GM04503 (cell line): ENCODE results near the gene CPA3.

Source experiments
- DNase-seq: peaks from one replicate; pipeline ENCODE4 v3.0.0-alpha.2; 2012; ENCODE audit warnings: low read depth

Gene CPA3

DNA sequence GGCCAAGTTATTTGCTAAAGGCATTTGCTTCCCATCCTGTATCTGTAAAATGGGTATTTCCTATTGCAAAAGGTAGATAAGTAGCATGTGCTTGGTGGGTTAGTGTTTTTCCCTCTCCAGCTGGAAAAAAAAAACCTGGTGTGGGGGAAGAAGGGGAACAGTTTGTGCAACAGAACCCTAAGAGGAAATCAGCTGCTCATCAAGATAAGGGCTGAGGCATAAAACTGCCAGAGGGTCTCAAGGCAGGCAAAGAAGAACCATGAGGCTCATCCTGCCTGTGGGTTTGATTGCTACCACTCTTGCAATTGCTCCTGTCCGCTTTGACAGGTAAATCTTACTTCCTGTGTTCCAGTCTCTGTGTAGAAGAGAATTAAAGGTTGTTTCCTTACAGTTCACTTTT is at the start of gene CPA3:
CPA3 (plus strand) TSS at position 248 of the 400 bp plus-strand sequence; CDS start at position 260, 12 bp downstream.
- DNase-seq = no peak

GRCh38 chr3:148815316-148816110 is 49.6 kb upstream of the CPA3 start:
- no peak for DNase-seq

- DNase-seq = no peak
Observed at GRCh38 chr3:148816427-148816826, 48.7 kb upstream of the CPA3 start.

GRCh38 chr3:148816981-148817525 is 48.0 kb upstream of the CPA3 start:
- DNase-seq = no peak

GRCh38 chr3:148820361-148821245 is 44.5 kb upstream of the CPA3 start:
- DNase-seq = no peak

DNA sequence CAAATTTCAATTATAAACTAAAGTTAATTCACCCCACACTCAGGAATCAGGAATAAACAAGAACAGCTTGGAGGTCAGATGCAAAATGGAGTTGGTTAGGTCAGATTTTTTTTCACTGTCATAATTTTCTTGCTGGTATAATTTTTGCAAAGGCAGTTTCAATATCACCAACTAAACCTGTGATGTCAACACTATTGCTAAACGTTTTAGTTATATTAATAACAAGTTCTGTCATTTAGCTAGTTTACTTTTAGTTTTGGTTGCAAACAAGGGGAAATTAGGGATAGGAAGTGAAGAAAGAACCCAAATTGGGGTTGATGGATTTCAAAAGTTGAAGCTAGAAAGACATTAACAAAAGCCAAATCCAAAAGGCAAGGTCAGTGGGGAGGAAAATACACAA is 42.1 kb upstream of the CPA3 start:
- no peak for DNase-seq

GRCh38 chr3:148825476-148825875 is 39.6 kb upstream of the CPA3 start:
- DNase-seq = no peak

DNA sequence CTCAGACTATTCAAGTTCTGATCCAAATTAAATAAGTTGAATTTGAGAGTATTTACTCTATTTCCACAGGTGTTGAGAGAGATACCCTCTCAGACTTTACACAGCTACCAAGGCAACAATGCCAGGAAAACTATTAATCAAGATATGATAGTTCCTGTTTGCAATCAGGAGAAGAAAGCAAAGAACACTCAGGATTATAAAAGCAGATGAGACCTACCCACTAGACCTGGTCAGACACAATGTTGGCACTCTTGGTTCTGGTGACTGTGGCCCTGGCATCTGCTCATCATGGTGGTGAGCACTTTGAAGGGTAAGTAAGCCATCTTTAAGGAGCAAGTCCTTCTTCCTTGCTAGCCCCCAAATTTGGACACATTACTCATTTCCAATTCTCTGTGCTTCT is 37.5 kb upstream of the CPA3 start, which contains the start of gene CPB1:
CPB1 (plus strand) TSS at position 227 of the 400 bp plus-strand sequence; CDS start at position 240, 13 bp downstream.
- DNase-seq = no peak

DNA sequence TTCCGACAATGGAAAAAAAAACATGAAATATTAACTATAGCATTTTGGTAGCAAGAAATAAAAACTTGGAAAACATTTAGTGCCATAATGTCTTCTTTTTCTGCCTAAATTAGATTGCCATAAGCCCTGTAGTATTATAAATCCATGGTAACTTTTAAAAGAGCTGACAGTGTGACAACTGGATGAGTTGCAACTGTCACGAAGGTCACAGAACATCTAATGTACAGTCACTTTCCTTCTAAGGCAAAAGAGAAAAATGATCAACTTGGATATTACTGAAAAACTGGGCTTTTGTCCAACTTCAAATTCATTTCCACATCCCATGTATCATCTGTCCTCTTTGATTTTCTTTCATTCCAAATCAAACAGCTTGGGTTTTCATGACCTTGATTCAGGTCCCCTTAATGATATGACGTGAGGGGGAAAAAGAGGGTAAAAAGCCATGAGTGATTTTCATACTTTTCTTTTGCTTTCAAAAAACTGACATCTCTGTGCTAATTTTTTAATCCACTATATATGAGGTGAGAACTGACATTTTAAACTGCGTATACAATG is 36.9 kb upstream of the CPA3 start:
- no peak for DNase-seq

- DNase-seq = no peak
Observed at GRCh38 chr3:148829926-148830325, 35.2 kb upstream of the CPA3 start.

- no peak for DNase-seq
Observed at GRCh38 chr3:148833223-148833622, 31.9 kb upstream of the CPA3 start.

DNA sequence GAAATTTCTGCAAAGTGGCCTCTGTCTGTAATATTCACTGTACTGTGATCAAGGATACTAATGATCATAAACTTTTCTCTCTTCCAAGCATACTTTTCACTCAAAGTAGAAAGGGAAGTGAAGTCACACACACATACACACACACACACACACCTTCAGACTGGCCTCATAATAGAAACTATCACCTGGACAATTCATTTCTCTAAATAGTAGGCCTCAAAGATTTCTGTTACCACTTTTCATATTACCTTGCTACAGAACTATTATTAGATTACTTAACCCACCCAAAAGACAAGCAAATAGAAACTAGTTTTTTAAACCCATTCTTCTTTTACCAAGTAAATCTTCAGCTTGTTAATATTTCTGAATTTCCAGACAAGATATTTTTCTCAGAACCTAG is 25.3 kb upstream of the CPA3 start:
- DNase-seq = no peak

DNA sequence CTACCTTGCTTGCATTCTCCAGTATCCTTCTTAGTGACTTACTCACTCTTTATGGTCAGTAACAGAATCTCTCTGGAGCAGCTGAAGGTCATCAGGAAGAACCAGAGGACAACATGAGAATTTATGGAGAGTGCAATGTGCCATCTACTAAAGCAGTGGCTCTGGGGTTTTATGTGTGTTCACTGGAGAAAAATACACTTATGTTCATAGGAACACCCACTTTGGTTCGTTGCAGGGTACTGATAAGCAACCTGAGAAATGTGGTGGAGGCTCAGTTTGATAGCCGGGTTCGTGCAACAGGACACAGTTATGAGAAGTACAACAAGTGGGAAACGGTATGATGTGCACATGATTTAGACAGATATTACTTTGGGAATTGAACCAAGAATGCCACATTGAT is 24.6 kb upstream of the CPA3 start:
- DNase-seq = no peak

DNA sequence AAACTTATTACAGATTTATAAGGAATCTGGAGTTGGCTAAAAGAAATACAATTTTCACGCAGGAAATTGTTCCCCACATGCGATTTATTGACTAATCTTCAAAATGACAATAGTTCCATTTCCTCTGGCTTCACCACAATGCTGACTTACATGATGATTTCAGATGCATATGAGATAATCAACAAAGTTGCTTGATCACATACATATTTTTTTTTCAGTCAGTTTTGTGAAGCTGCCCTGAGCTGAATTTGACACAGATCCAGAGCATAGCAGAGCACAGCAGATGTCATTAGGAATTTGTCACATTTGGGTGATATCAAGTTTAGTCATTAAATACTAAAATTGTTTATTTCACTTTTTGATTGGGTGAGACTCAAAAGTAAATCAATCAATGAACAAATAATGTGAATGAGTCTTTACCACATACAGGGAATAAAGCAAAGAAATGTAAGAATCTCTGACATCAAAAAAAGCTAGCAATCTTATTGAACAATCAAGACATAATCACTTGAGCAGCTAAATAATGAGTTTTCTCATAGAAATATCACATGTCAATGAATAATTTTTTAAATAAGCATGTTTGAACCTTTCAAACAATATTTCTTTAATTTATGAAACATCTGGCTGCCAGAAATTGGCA is 19.2 kb upstream of the CPA3 start:
- DNase-seq = no peak

DNA sequence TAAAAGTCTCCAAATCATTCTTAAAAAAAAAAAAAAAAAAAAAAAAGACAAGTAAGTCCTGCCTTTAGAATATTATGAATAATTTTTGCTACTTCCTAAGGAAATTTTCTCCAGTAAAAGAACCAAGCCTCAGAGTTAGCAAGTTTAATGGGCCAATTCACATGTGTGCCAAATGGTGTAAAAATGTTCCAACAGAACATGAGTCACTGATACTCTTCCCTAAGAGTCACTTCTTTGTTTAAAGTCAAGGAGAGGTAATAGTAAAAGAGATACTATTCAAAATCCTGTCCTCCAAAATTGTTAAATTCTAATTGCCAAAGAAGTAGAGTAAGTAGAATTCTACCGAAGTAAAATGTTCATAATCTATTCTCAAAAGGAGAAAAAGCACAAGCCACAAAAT is 17.7 kb upstream of the CPA3 start:
- DNase-seq = no peak

GRCh38 chr3:148848410-148848809 is 16.7 kb upstream of the CPA3 start:
- no peak for DNase-seq

GRCh38 chr3:148852271-148852992 is 12.7 kb upstream of the CPA3 start:
- no peak for DNase-seq

- no peak for DNase-seq
Observed at GRCh38 chr3:148853076-148853475, 12.0 kb upstream of the CPA3 start.

GRCh38 chr3:148854061-148854460 is 11.0 kb upstream of the CPA3 start:
- no peak for DNase-seq

GRCh38 chr3:148856384-148856783 is 8.7 kb upstream of the CPA3 start:
- DNase-seq = no peak

GRCh38 chr3:148857316-148857715 is 7.8 kb upstream of the CPA3 start:
- no peak for DNase-seq
